Activated naive CD8-positive, alpha-beta T cell treated with anti-CD3 and anti-CD28 coated beads for 36 hours (primary cell): ENCODE data around the gene DNM1L. TPM values are rescaled to one million over a fixed set of nuclear protein-coding genes. Genes with fewer than 3 reads are reported as not detected.

Source experiments
- total RNA-seq, 2 experiments: library from RNA; stranded (reverse); gene quantifications; one replicate each; pipeline ENCODE4 v1.2.3, GENCODE V29; 2021

DNM1L gene
- total RNA-seq, 2 experiments from 2014 or later = 60.4 to 66.1 TPM

Other genes starting within 250 kb of the DNM1L start
- 10 to 100 TPM; 38.3 to 41.0 TPM for gene YARS2, start 76.6 kb downstream of the DNM1L start, total RNA-seq
- under 1 TPM; 0.18 to 0.60 TPM for gene PKP2, start 217.5 kb downstream of the DNM1L start, total RNA-seq